ENCODE results near the gene RYK.

The RYK gene

GRCh38 chr3:134250717-134251220, at the start of gene RYK (continued):
- TF ChIP-seq ZNF768 (tag by site-specific recombination; IDR thresholded peaks at IDR 0.05): no peak
- TF ChIP-seq, protein P1, sequence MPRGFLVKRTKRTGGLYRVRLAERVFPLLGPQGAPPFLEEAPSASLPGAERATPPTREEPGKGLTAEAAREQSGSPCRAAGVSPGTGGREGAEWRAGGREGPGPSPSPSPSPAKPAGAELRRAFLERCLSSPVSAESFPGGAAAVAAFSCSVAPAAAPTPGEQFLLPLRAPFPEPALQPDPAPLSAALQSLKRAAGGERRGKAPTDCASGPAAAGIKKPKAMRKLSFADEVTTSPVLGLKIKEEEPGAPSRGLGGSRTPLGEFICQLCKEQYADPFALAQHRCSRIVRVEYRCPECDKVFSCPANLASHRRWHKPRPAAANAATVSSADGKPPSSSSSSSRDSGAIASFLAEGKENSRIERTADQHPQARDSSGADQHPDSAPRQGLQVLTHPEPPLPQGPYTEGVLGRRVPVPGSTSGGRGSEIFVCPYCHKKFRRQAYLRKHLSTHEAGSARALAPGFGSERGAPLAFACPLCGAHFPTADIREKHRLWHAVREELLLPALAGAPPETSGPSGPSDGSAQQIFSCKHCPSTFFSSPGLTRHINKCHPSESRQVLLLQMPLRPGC (tag by site-specific recombination; IDR thresholded peaks at IDR 0.05): no peak
- TF ChIP-seq ZNF629 (tag by site-specific recombination; IDR thresholded peaks at IDR 0.05): no peak
- TF ChIP-seq, protein P2, sequence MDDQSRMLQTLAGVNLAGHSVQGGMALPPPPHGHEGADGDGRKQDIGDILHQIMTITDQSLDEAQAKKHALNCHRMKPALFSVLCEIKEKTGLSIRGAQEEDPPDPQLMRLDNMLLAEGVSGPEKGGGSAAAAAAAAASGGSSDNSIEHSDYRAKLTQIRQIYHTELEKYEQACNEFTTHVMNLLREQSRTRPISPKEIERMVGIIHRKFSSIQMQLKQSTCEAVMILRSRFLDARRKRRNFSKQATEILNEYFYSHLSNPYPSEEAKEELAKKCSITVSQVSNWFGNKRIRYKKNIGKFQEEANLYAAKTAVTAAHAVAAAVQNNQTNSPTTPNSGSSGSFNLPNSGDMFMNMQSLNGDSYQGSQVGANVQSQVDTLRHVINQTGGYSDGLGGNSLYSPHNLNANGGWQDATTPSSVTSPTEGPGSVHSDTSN (CRISPR knock-in tag; IDR thresholded peaks at IDR 0.05): no peak
- no peak for TF ChIP-seq ZSCAN16 (tag by site-specific recombination; IDR thresholded peaks at IDR 0.05)
- TF ChIP-seq KLF17 (tag by site-specific recombination; IDR thresholded peaks at IDR 0.05): no peak
- TF ChIP-seq ZNF175 (tag by site-specific recombination; IDR thresholded peaks at IDR 0.05): no peak
- TF ChIP-seq, protein P3, sequence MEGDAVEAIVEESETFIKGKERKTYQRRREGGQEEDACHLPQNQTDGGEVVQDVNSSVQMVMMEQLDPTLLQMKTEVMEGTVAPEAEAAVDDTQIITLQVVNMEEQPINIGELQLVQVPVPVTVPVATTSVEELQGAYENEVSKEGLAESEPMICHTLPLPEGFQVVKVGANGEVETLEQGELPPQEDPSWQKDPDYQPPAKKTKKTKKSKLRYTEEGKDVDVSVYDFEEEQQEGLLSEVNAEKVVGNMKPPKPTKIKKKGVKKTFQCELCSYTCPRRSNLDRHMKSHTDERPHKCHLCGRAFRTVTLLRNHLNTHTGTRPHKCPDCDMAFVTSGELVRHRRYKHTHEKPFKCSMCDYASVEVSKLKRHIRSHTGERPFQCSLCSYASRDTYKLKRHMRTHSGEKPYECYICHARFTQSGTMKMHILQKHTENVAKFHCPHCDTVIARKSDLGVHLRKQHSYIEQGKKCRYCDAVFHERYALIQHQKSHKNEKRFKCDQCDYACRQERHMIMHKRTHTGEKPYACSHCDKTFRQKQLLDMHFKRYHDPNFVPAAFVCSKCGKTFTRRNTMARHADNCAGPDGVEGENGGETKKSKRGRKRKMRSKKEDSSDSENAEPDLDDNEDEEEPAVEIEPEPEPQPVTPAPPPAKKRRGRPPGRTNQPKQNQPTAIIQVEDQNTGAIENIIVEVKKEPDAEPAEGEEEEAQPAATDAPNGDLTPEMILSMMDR (tag by site-specific recombination; IDR thresholded peaks at IDR 0.05): no peak
- TF ChIP-seq ZBTB20 (tag by site-specific recombination; IDR thresholded peaks at IDR 0.05): peak; percentile 19; the same call in 1 of the 2 replicates
- TF ChIP-seq SALL2 (tag by site-specific recombination; IDR thresholded peaks at IDR 0.05; ENCODE audit: borderline replicate concordance): no peak
- TF ChIP-seq OVOL3 (tag by site-specific recombination; IDR thresholded peaks at IDR 0.05): no peak
- no peak for TF ChIP-seq ZNF677 (tag by site-specific recombination; IDR thresholded peaks at IDR 0.05)
- no peak for TF ChIP-seq ZNF140 (tag by site-specific recombination; IDR thresholded peaks at IDR 0.05)
- TF ChIP-seq ZNF48 (tag by site-specific recombination; IDR thresholded peaks at IDR 0.05): no peak
- no peak for TF ChIP-seq ZNF658 (tag by site-specific recombination; IDR thresholded peaks at IDR 0.05)
- no peak for TF ChIP-seq ZNF324 (tag by site-specific recombination; IDR thresholded peaks at IDR 0.05)
- TF ChIP-seq KLF9 (tag by site-specific recombination; IDR thresholded peaks at IDR 0.05; ENCODE audit: low read depth): no peak
- TF ChIP-seq GLIS1 (tag by site-specific recombination; IDR thresholded peaks at IDR 0.05): peak; percentile 44; the same call in 1 of the 2 replicates
- TF ChIP-seq ZNF341 (tag by site-specific recombination; IDR thresholded peaks at IDR 0.05; ENCODE audit: low read depth): peak; percentile 58
- TF ChIP-seq ZNF707 (tag by site-specific recombination; IDR thresholded peaks at IDR 0.05): no peak
- no peak for TF ChIP-seq ZNF10 (tag by site-specific recombination; IDR thresholded peaks at IDR 0.05)
- TF ChIP-seq, protein P4, sequence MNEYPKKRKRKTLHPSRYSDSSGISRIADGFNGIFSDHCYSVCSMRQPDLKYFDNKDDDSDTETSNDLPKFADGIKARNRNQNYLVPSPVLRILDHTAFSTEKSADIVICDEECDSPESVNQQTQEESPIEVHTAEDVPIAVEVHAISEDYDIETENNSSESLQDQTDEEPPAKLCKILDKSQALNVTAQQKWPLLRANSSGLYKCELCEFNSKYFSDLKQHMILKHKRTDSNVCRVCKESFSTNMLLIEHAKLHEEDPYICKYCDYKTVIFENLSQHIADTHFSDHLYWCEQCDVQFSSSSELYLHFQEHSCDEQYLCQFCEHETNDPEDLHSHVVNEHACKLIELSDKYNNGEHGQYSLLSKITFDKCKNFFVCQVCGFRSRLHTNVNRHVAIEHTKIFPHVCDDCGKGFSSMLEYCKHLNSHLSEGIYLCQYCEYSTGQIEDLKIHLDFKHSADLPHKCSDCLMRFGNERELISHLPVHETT (tag by site-specific recombination; IDR thresholded peaks at IDR 0.05): no peak
- TF ChIP-seq ZNF555 (tag by site-specific recombination; conservative IDR thresholded peaks at IDR 0.05): no peak
- TF ChIP-seq, protein P5, sequence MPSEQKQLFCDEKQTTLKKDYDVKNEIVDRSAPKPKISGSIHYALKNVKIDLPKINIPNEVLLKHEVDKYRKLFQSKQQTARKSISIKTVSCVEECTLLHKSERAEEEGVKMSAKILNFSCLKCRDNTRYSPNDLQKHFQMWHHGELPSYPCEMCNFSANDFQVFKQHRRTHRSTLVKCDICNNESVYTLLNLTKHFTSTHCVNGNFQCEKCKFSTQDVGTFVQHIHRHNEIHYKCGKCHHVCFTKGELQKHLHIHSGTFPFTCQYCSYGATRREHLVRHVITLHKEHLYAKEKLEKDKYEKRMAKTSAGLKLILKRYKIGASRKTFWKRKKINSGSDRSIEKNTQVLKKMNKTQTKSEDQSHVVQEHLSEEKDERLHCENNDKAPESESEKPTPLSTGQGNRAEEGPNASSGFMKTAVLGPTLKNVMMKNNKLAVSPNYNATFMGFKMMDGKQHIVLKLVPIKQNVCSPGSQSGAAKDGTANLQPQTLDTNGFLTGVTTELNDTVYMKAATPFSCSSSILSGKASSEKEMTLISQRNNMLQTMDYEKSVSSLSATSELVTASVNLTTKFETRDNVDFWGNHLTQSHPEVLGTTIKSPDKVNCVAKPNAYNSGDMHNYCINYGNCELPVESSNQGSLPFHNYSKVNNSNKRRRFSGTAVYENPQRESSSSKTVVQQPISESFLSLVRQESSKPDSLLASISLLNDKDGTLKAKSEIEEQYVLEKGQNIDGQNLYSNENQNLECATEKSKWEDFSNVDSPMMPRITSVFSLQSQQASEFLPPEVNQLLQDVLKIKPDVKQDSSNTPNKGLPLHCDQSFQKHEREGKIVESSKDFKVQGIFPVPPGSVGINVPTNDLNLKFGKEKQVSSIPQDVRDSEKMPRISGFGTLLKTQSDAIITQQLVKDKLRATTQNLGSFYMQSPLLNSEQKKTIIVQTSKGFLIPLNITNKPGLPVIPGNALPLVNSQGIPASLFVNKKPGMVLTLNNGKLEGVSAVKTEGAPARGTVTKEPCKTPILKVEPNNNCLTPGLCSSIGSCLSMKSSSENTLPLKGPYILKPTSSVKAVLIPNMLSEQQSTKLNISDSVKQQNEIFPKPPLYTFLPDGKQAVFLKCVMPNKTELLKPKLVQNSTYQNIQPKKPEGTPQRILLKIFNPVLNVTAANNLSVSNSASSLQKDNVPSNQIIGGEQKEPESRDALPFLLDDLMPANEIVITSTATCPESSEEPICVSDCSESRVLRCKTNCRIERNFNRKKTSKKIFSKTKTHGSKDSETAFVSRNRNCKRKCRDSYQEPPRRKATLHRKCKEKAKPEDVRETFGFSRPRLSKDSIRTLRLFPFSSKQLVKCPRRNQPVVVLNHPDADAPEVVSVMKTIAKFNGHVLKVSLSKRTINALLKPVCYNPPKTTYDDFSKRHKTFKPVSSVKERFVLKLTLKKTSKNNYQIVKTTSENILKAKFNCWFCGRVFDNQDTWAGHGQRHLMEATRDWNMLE (tag by site-specific recombination; conservative IDR thresholded peaks at IDR 0.05; ENCODE audit: low read depth): no peak
- TF ChIP-seq ZNF514 (tag by site-specific recombination; IDR thresholded peaks at IDR 0.05): no peak
- TF ChIP-seq, protein P6, sequence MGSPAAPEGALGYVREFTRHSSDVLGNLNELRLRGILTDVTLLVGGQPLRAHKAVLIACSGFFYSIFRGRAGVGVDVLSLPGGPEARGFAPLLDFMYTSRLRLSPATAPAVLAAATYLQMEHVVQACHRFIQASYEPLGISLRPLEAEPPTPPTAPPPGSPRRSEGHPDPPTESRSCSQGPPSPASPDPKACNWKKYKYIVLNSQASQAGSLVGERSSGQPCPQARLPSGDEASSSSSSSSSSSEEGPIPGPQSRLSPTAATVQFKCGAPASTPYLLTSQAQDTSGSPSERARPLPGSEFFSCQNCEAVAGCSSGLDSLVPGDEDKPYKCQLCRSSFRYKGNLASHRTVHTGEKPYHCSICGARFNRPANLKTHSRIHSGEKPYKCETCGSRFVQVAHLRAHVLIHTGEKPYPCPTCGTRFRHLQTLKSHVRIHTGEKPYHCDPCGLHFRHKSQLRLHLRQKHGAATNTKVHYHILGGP (tag by site-specific recombination; IDR thresholded peaks at IDR 0.05): no peak
- TF ChIP-seq ZBTB7A (tag by site-specific recombination; IDR thresholded peaks at IDR 0.05; ENCODE audit: low read depth): no peak
- TF ChIP-seq YY1 (tag by site-specific recombination; IDR thresholded peaks at IDR 0.05): no peak

Measured in HEK293 (cell line).